Peyer's patch (tissue), 4 donors: Measurements from ENCODE around the gene SORBS1.

Experiments used
- CTCF ChIP-seq, 6 experiments: fragments of 450-650 bp in 4 of 6; fragments of 200-600 bp in 2 of 6; sonication (generic) in 1 of 6; IDR thresholded peaks; one replicate each; pipeline ENCODE4 v1.5.1; 2017 to 2019; ENCODE audit warnings: antibody characterized with exemption in 6 of 6, mild to moderate bottlenecking in 3 of 6, moderate library complexity in 1 of 6
- POLR2A ChIP-seq, 2 donors: fragments of 450-650 bp; IDR thresholded peaks; one replicate each; pipeline ENCODE4 v1.5.1; 2017; ENCODE audit warnings: antibody characterized with exemption in 2 of 2, mild to moderate bottlenecking in 2 of 2, moderate library complexity in 2 of 2

DNA sequence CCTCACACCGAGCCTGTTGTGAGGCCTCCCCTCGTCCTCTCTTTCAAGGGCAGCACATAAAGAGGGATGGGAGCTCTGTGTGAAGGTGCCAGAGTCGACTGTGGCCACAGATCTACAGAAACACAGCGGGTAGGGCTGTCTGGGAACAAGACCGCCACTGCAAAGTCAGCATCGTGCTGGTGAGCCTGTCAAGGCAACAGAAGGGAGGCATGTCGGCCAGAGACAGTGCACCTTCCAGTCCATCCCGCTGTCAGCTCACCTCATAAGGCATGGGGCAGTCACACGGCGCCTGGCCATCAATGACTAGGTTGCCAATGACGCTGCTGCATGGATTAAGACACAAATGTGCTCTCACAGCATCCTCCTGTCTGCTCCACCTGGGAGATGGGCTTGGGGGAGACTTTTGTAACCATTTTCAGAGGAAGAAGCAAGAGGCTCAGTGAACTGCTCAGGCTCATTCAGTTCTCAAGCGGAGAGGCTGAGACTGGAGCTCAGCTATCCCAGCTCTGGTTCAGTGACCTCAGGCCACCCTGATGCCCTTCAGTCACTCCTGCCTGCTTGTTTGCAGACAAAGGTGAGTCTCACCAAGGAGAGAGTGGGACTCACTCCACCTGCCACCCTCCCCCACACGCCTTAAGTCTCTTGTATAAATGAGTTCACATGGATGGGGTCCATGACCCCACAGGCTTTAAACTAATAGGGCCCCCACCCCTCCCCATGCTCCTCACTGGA is 125.5 kb downstream of the SORBS1 start:
- no peak for TF ChIP-seq CTCF (IDR thresholded peaks at IDR 0.05)
- TF ChIP-seq POLR2A (IDR thresholded peaks at IDR 0.05) = no peak
